Measurements from ENCODE around the gene UMAD1.

UMAD1 gene

DNA sequence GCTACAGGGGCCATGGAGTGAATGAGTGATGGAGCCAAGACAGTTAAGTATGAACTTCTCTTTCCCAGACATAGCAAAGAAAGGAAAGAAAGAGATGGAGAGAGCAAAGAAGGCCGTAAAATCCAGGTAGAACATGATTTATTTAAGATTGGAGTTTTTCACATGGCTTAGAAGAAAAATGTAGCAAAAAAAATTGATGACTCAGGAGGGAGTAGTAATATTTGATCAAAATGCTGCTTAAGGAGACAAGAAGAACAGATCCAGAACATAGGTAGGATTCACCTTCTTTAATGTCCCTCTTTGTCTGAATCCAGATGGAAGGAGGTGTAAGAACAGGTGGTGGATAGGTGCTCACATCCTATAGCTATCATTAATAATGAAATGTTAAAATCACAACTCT, 277.0 kb downstream of the UMAD1 start:
- Histone ChIP-seq H3K27me3 (ENCODE audit: insufficient read depth, poor library complexity, severe bottlenecking) (no peaks in the 10 kb centered on the region), H3K4me3 (replicated peaks; ENCODE audit: insufficient read depth, low read length) (no peak overlapping the region), H3K27ac (replicated peaks) (no peak overlapping the region)
- no peak for DNase-seq (ENCODE audit: low read depth in 1 of 2, low spot score in 1 of 2)
- no peak for TF ChIP-seq GABPA (IDR thresholded peaks at IDR 0.05; ENCODE audit: low read depth)

DNA sequence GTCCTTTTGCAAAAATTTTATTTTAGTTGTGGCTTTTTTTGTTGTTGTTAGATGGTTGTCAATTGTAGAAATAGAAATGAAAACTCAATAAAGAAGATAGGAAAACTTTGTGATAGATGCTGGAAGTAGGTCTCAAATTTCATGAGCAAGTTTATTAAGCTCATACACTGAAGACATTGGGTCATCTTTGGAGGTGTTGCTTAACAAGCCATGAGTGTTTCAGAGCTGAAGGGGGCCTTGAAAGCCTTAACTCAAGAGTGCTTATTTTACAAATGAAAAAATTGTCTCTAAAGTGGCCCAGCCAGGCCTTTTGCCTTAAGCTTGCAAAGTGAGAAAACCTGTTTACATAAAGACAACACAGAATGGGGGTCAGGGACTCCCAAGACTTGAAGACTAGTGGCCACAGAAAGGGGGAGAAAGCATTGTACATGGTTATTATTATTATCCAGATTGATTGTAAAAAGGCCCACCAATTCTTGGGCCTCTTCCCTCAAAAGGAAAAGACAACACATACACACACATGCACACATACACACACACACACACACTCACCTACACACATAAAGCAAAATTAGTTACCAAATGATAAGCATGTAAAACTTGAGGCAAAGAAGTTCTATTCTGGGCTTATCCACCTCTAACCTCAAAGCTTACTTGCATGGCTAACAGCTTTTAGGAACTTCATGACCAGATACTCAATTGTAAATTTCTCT, 278.3 kb downstream of the UMAD1 start:
- Histone ChIP-seq H3K27ac (replicated peaks) (no peak overlapping the region), H3K27me3 (ENCODE audit: insufficient read depth, poor library complexity, severe bottlenecking) (no peaks in the 10 kb centered on the region), H3K4me3 (replicated peaks; ENCODE audit: insufficient read depth, low read length) (no peak overlapping the region)
- no peak for TF ChIP-seq POLR2AphosphoS5 (IDR thresholded peaks at IDR 0.05; ENCODE audit: low read depth)
- TF ChIP-seq, protein P1, sequence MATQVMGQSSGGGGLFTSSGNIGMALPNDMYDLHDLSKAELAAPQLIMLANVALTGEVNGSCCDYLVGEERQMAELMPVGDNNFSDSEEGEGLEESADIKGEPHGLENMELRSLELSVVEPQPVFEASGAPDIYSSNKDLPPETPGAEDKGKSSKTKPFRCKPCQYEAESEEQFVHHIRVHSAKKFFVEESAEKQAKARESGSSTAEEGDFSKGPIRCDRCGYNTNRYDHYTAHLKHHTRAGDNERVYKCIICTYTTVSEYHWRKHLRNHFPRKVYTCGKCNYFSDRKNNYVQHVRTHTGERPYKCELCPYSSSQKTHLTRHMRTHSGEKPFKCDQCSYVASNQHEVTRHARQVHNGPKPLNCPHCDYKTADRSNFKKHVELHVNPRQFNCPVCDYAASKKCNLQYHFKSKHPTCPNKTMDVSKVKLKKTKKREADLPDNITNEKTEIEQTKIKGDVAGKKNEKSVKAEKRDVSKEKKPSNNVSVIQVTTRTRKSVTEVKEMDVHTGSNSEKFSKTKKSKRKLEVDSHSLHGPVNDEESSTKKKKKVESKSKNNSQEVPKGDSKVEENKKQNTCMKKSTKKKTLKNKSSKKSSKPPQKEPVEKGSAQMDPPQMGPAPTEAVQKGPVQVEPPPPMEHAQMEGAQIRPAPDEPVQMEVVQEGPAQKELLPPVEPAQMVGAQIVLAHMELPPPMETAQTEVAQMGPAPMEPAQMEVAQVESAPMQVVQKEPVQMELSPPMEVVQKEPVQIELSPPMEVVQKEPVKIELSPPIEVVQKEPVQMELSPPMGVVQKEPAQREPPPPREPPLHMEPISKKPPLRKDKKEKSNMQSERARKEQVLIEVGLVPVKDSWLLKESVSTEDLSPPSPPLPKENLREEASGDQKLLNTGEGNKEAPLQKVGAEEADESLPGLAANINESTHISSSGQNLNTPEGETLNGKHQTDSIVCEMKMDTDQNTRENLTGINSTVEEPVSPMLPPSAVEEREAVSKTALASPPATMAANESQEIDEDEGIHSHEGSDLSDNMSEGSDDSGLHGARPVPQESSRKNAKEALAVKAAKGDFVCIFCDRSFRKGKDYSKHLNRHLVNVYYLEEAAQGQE (IDR thresholded peaks at IDR 0.05; ENCODE audit: insufficient replicate concordance, low read depth), result no peak
- DNase-seq (ENCODE audit: low read depth in 1 of 2, low spot score in 1 of 2), result no peak

DNA sequence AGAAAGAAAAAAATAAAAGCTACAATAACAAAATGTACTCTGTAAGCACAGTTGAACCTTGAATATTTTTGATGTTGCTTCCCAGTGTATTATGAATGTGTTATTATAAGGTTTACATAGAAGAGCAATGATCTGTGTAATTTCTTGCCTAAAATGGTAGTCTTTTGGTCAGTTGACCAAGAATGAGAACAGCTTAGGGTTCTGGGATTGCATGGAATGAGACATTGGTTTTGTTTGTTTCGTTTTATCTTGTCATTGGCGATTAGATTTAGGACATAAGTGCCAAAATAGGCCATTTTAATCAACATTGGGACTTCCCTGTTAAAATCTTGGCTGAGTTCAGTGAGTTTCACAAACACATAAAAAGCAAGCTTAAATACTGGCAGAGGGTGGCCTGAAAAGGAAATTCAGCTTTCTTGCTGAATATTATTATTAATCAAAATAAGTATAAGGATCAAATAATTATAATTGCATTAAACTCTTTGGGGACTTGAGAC, 278.9 kb downstream of the UMAD1 start:
- H3K4me3 ChIP-seq (replicated peaks; ENCODE audit: insufficient read depth, low read length), result no peak overlapping the region
- TF ChIP-seq SPI1 (IDR thresholded peaks at IDR 0.05; ENCODE audit: borderline replicate concordance, low read depth), result no peak
- no peak for TF ChIP-seq GABPA (IDR thresholded peaks at IDR 0.05; ENCODE audit: low read depth)
- TF ChIP-seq POLR2AphosphoS5 (IDR thresholded peaks at IDR 0.05; ENCODE audit: low read depth), result no peak
- TF ChIP-seq, protein P1 (IDR thresholded peaks at IDR 0.05; ENCODE audit: insufficient replicate concordance, low read depth), result no peak
- TF ChIP-seq, protein P2, sequence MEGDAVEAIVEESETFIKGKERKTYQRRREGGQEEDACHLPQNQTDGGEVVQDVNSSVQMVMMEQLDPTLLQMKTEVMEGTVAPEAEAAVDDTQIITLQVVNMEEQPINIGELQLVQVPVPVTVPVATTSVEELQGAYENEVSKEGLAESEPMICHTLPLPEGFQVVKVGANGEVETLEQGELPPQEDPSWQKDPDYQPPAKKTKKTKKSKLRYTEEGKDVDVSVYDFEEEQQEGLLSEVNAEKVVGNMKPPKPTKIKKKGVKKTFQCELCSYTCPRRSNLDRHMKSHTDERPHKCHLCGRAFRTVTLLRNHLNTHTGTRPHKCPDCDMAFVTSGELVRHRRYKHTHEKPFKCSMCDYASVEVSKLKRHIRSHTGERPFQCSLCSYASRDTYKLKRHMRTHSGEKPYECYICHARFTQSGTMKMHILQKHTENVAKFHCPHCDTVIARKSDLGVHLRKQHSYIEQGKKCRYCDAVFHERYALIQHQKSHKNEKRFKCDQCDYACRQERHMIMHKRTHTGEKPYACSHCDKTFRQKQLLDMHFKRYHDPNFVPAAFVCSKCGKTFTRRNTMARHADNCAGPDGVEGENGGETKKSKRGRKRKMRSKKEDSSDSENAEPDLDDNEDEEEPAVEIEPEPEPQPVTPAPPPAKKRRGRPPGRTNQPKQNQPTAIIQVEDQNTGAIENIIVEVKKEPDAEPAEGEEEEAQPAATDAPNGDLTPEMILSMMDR (IDR thresholded peaks at IDR 0.05; ENCODE audit: insufficient read depth, low read length), result no peak
- H3K27ac ChIP-seq (replicated peaks), result no peak overlapping the region
- DNase-seq (ENCODE audit: low read depth in 1 of 2, low spot score in 1 of 2), result no peak
- no peaks in the 10 kb centered on the region for H3K27me3 ChIP-seq (ENCODE audit: insufficient read depth, poor library complexity, severe bottlenecking)

DNA sequence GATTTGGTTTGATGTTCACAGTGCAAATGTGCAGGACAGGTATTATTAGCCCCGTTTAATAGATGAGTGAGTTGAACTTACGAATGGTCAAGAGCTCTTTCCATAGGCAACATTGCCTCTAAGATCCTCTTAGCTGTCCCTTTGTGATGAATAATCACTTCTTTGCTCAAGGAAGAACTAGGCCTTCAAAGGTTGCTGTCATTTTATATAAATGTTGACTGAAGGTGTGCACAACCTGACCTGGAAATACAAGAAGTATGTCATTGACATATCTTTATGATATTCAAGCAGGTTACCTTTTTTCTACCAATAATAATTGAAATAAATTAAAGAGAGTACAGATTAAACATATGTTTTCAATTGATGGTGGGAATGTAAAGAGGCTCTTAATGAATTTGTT, 279.5 kb downstream of the UMAD1 start:
- TF ChIP-seq POLR2AphosphoS5 (IDR thresholded peaks at IDR 0.05; ENCODE audit: low read depth) (no peak), SPI1 (IDR thresholded peaks at IDR 0.05; ENCODE audit: borderline replicate concordance, low read depth) (no peak), GABPA (IDR thresholded peaks at IDR 0.05; ENCODE audit: low read depth) (no peak)
- TF ChIP-seq, protein P1 (IDR thresholded peaks at IDR 0.05; ENCODE audit: insufficient replicate concordance, low read depth), result no peak
- Histone ChIP-seq H3K27ac (replicated peaks) (no peak overlapping the region), H3K4me3 (replicated peaks; ENCODE audit: insufficient read depth, low read length) (no peak overlapping the region)

More for the DNA sequence above, 279.5 kb downstream of the UMAD1 start:
- no peak for DNase-seq (ENCODE audit: low read depth in 1 of 2, low spot score in 1 of 2)
- no peaks in the 10 kb centered on the region for H3K27me3 ChIP-seq (ENCODE audit: insufficient read depth, poor library complexity, severe bottlenecking)

Data from HL-60 (cell line).